HG03103 (cell line): ENCODE measurements around the gene NSG1.
"Not testable (repeated sequence)": the region's sequence is repeated elsewhere in the genome, so short reads cannot be mapped to it uniquely, and the experiment has no call there.

ENCODE experiments used
- ATAC-seq: cut with Tn5 transposase; IDR thresholded peaks from one replicate; pipeline ENCODE4 v1.9.1; 2021; ENCODE audit warnings: low read depth; ENCODE audit not compliant: unreplicated experiment

The NSG1 gene

GRCh38 chr4:4415107-4415805, 28.4 kb downstream of the NSG1 start:
- no peak for ATAC-seq

DNA sequence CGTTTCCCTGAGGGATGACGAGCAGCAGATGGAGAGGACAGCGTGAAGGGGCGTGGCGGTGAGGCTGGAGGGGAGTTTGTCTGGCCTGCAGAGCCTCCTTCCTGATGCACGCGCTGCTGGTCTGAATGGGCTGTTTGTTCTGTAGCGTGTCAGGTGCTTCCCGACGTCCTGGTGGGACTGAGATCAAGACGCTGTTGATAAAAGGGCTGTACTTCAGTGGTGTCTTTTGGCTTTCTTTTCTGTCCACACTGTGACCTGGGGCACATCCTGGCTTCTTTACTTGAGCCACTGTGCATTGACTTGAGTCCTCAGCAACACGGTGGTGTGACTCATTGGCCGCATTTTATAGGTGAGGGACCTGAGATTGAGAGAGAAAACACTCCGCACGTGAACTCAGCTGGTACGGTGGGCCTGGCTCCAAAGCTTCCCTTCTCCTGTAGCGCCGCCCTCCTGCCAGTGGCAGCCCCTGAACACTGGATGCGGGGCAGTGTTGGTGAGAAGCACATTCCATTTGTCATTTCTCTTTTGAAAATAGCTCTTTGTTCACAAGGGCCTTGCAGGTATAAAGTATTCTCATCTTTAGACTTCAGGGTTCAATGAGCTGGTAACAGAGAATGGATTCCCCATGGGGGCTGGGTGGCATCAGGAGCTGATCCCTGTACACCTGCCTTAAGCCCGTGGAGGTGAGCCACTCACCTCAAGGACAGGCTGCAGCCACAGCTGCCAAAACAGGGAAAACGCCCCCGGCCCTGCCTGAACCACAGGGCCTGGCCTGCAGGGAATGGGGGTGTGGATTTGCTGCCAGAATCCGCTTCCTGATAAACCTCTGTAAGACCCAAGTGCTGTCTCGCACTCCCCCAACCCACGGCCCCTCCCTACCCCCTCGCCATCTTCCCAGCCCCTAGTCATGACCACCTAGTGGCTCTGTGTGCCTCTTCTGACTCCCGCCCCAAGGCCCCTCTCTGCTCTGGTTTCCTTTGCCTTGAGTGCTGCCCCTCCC, 29.2 kb downstream of the NSG1 start:
- no peak for ATAC-seq

- no peak for ATAC-seq
Measured at GRCh38 chr4:4416981-4417380, 30.1 kb downstream of the NSG1 start.

DNA sequence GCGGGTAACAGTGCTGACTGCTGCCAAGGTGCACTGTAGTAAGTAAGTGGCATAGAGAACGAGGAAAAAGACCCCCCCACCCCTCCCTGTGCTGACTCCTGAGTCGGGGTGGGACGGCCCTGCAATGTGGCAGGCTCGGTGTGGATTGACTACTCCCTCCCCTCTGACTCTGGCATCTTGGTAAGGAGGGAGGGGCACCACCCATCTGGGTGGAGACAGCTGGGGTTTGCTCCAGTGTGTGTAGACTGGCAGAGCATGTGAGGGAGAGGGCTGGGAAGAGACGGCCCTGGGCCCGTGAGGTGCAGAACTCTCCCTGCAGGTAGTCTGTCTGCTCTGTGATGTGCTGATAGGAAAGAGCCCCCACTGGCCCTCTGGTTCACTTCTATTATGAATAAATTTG, 31.0 kb downstream of the NSG1 start:
- ATAC-seq = no peak

- no peak for ATAC-seq
Measured at GRCh38 chr4:4418676-4419390, 31.9 kb downstream of the NSG1 start.

- ATAC-seq = no peak
Measured at GRCh38 chr4:4419896-4420295, 33.0 kb downstream of the NSG1 start.

GRCh38 chr4:4420421-4420820, 33.5 kb downstream of the NSG1 start:
- ATAC-seq = no peak

DNA sequence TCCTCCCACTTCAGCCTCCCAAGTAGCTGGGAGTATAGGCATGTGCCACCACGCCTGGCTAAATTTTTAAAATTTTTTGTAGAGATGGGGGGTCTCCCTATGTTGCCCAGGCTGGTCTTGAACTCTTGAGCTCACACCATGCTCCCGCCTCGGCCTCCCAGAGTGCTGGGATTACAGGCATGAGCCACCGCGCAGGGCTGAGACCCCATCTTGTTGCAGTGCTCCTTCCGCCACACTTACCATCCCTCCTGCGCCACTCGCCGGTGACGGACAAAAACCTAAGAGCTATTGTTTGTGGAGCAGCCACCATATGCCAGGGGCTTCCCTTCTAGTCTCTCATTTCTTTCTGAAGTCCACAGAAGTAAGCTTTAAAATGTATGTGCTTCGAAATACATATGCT, 34.5 kb downstream of the NSG1 start:
- ATAC-seq = no peak

DNA sequence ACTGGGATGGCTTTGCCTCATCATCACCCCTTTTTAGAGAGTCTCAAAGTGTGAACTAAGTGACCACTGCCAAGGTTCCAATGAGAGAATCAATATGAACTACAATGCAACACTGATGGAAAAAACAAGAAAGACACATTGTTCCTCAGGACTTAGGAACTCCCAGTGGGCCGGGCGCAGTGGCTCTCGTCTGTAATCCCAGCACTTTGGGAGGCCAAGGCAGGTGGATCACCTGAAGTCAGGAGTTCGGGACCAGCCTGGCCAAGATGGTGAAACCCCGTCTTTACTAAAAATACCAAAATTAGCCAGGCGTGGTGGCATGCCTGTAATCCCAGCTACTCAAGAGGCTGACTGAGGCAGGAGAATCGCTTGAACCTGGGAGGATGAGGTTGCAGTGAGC, 35.2 kb downstream of the NSG1 start:
- ATAC-seq = not testable (repeated sequence)

GRCh38 chr4:4422856-4423499, 36.1 kb downstream of the NSG1 start:
- ATAC-seq = no peak

- no peak for ATAC-seq
Measured at GRCh38 chr4:4423706-4424498, 37.0 kb downstream of the NSG1 start.

GRCh38 chr4:4424499-4425115, 37.7 kb downstream of the NSG1 start:
- no peak for ATAC-seq

- ATAC-seq = no peak
Measured at GRCh38 chr4:4425119-4425690, 38.3 kb downstream of the NSG1 start.

GRCh38 chr4:4425696-4426095, 38.8 kb downstream of the NSG1 start:
- ATAC-seq = no peak

GRCh38 chr4:4426511-4427120, 39.7 kb downstream of the NSG1 start:
- no peak for ATAC-seq

DNA sequence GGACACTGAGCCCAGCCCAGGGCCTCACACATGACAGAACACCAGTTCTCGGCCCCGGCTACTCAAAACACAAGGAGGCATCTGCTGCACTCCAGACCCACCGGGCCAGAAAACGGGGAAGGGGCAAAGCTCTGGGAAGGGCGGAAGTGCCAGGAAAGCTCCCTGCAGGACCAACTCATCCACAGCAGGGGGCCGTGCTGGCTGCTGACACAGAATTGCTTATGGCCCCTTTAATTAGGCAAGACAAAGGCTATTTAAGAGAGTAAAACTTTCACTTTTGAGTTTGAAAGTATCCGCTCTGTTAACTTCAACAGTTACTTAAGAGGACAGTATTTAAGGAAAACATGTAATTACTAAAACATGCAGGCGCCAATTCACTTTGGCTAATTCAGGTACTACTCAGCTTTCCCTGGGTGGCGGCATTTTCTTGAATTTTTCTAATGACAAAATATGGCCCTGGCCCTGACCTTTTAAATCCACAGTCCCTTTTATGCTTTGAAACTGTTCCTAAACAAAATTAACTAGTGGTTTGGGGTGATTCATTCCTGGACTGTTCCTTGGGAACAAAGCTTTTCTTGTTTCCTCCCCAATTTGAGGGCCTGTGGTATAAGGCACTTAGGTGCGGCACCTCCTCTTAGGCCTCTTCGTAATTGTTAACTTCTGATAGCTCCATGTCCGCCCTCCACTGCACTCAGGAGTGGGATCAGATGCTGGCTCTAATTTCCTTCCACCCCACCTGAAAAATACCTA, 40.4 kb downstream of the NSG1 start:
- no peak for ATAC-seq

GRCh38 chr4:4427886-4428285, 41.0 kb downstream of the NSG1 start:
- ATAC-seq = no peak
